Activated CD4-positive, CD25-positive, alpha-beta regulatory T cell (primary cell): ENCODE results near the gene IFI44.

ENCODE experiments used
- DNase-seq, 4 experiments: peaks; one replicate each; lab custom pipeline; 2025; lab: John Stamatoyannopoulos, UW

Gene IFI44

GRCh38 chr1:78712467-78713051, 62.9 kb downstream of the IFI44 start:
- DNase-seq = no peak

GRCh38 chr1:78713297-78713696, 63.7 kb downstream of the IFI44 start:
- no peak for DNase-seq
